HG03025 (cell line): Measurements from ENCODE around the gene TAF12.
"Not testable (repeated sequence)": the region's sequence is repeated elsewhere in the genome, so short reads cannot be mapped to it uniquely, and the experiment has no call there.

Experiments
- ATAC-seq: cut with Tn5 transposase; IDR thresholded peaks from one replicate; pipeline ENCODE4 v1.9.1; 2021; ENCODE audit warnings: mild to moderate bottlenecking, moderate library complexity; ENCODE audit not compliant: unreplicated experiment, low FRiP score

The TAF12 gene

GRCh38 chr1:28642847-28643635 lies at the start of gene TAF12:
TSS of gene TAF12 (minus strand) at chr1:28643067. CDS start at chr1:28622081, 20,986 bp downstream.
- ATAC-seq = peak; percentile 69

GRCh38 chr1:28691627-28692026 lies 48.8 kb upstream of the TAF12 start:
- ATAC-seq = not testable (repeated sequence)

DNA sequence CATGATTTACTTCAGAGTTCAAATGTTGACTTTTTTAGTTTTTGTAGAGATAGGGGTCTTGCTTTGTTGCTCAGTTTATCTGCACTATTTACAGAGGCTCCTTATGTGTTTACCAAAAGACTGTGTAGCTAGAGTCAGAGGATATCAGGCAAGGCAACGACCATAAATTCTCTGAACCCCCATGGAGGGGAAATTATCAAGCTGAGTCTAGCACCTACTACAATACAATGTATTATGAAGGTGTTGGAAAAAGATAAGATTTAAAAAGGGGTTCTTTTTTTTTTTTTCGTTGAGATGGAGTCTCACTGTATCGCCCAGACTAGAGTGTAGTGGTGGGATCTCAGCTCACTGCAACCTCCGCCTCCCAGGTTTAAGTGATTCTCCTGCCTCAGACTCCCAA lies 42.1 kb upstream of the TAF12 start:
- ATAC-seq = no peak

GRCh38 chr1:28682840-28683239 lies 40.0 kb upstream of the TAF12 start:
- no peak for ATAC-seq

- ATAC-seq = no peak
Observed at GRCh38 chr1:28680151-28680550, 37.3 kb upstream of the TAF12 start.

DNA sequence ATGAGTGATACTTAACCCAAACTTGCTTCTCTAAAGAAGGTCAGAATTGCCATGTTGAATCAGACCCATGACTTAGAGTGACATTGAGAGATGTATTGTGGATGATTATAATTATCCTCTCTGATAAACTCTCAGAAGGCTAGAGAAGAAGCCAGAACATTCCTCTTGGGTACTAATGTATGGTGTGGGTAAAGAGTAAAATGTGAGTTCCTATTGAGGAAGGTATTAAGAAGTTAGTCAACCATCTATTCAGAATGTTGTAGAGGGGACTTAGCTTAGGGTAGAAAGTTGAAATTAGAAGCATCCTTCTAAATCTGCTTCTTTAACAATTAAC lies 33.0 kb upstream of the TAF12 start:
- no peak for ATAC-seq

GRCh38 chr1:28672971-28673370 lies 30.1 kb upstream of the TAF12 start:
- ATAC-seq = not testable (repeated sequence)

- no peak for ATAC-seq
Observed at GRCh38 chr1:28671254-28671780, 28.4 kb upstream of the TAF12 start.

DNA sequence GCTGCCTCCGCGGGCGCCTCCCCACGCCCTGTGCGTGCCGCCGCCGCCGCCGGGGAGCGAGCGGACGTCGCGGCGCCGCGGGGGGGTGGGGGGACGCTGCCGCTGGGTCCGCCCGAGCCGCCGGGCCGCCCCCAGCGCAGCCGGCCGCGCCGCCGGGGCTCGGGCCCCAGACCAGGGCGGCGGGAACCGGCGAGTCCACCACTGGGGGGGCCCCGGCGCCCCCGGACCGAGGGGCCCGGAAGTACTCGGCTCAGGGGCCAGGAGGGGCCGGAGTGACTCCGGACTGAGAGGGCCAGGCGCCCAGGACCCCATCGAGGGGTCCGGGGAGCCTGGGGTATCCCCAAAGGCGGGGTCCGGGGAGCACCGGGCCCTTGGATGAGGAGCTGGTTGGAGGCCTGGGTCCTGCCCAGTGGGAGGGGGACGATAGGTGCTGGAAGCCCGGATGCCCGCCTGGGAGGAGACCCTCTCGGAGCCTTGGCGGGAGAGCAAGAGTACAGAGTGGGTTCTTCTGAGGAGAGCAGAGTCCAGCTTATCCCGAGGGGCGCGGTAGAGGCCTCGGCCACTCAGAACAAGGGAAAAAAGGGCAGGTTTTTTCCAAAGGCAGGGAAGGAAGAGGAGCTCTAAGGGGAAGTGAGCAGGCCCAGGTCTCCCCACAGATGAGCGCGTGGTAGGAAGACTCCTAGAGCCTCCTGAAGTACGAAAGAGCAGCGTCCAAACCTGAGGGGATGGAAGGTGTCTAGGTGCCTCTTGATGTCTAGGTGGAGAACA lies 26.3 kb upstream of the TAF12 start:
- peak; percentile 42 for ATAC-seq

- peak; percentile 69 for ATAC-seq
Observed at GRCh38 chr1:28668191-28668955, 25.5 kb upstream of the TAF12 start, which contains the start of gene GMEB1. TSS of gene GMEB1 (plus strand) at chr1:28668784. CDS start at chr1:28683613, 14,829 bp downstream.

- no peak for ATAC-seq
Observed at GRCh38 chr1:28666806-28667205, 23.9 kb upstream of the TAF12 start.

- ATAC-seq = no peak
Observed at GRCh38 chr1:28663871-28664470, 21.1 kb upstream of the TAF12 start.

GRCh38 chr1:28656335-28656734 lies 13.5 kb upstream of the TAF12 start:
- no peak for ATAC-seq

- not testable (repeated sequence) for ATAC-seq
Observed at GRCh38 chr1:28655448-28656311, 12.8 kb upstream of the TAF12 start.

- not testable (repeated sequence) for ATAC-seq
Observed at GRCh38 chr1:28653870-28654269, 11.0 kb upstream of the TAF12 start.

GRCh38 chr1:28653063-28653462 lies 10.2 kb upstream of the TAF12 start:
- ATAC-seq = not testable (repeated sequence)

GRCh38 chr1:28648474-28649198 lies 5.8 kb upstream of the TAF12 start, which contains the start of gene RNU11:
TSS of gene RNU11 (plus strand) at chr1:28648600.
- peak; percentile 57 for ATAC-seq

GRCh38 chr1:28648008-28648473 lies 5.2 kb upstream of the TAF12 start:
- ATAC-seq = peak; percentile 55
